H9 (cell line): ENCODE data around the gene DMWD. TPM values are rescaled to one million over a fixed set of nuclear protein-coding genes. Genes with fewer than 3 reads are reported as not detected.

Source experiments
- DNase-seq: peaks from one replicate; pipeline ENCODE4 v3.0.0-alpha.2; 2017
- H2AFZ ChIP-seq: one replicate; pipeline ENCODE4 v1.6.1; 2013; ENCODE audit warnings: mild to moderate bottlenecking, low read length, control low read depth, moderate library complexity
- H2AK5ac ChIP-seq: 2 replicates; pipeline ENCODE4 v1.6.1; 2013; ENCODE audit warnings: low read length, control low read depth, mixed read lengths; ENCODE audit not compliant: insufficient read length
- H2BK120ac ChIP-seq: one replicate; pipeline ENCODE4 v1.6.1; 2013; ENCODE audit warnings: low read depth, mild to moderate bottlenecking, low read length, control low read depth, inconsistent platforms; ENCODE audit not compliant: poor library complexity, severe bottlenecking
- H2BK12ac ChIP-seq: 2 replicates; pipeline ENCODE4 v1.6.1; 2013; ENCODE audit warnings: low read length, control low read depth, mixed read lengths, low read depth; ENCODE audit not compliant: insufficient read length
- H2BK15ac ChIP-seq: 2 replicates; pipeline ENCODE4 v1.6.1; 2013; ENCODE audit warnings: low read depth, low read length, control low read depth
- H2BK20ac ChIP-seq: one replicate; pipeline ENCODE4 v1.6.1; 2013; ENCODE audit warnings: low read depth, mild to moderate bottlenecking, low read length, control low read depth, inconsistent platforms; ENCODE audit not compliant: poor library complexity, severe bottlenecking
- H2BK5ac ChIP-seq: 2 replicates; pipeline ENCODE4 v1.6.1; 2013; ENCODE audit warnings: low read length, control low read depth, mixed read lengths; ENCODE audit not compliant: insufficient read length
- H3K14ac ChIP-seq: 2 replicates; pipeline ENCODE4 v1.6.1; 2013; ENCODE audit warnings: low read length, control low read depth; ENCODE audit not compliant: insufficient read depth
- H3K18ac ChIP-seq: 2 replicates; pipeline ENCODE4 v1.6.1; 2013; ENCODE audit warnings: low read depth, mild to moderate bottlenecking, mixed read lengths, low read length, control low read depth; ENCODE audit not compliant: insufficient read length
- H3K23ac ChIP-seq: 2 replicates; pipeline ENCODE4 v1.6.1; 2013; ENCODE audit warnings: low read length, control low read depth, mixed read lengths, low read depth; ENCODE audit not compliant: insufficient read length
- H3K23me2 ChIP-seq: 2 replicates; pipeline ENCODE4 v1.6.1; 2013; ENCODE audit warnings: low read depth, mild to moderate bottlenecking, mixed read lengths, low read length, control low read depth; ENCODE audit not compliant: insufficient read length, poor library complexity, severe bottlenecking
- H3K27ac ChIP-seq: 2 replicates; pipeline ENCODE4 v1.5.1; 2013; ENCODE audit warnings: low read length, control low read depth, mixed read lengths, low read depth; ENCODE audit not compliant: insufficient read length
- H3K27me3 ChIP-seq: 2 replicates; pipeline ENCODE4 v1.6.1; 2013; ENCODE audit warnings: low read length, control low read depth, inconsistent platforms; ENCODE audit not compliant: insufficient read depth
- H3K4ac ChIP-seq: 2 replicates; pipeline ENCODE4 v1.6.1; 2013; ENCODE audit warnings: low read depth, mild to moderate bottlenecking, control low read depth, inconsistent platforms, low read length, moderate library complexity
- H3K4me1 ChIP-seq: 2 replicates; pipeline ENCODE4 v1.6.1; 2013; ENCODE audit warnings: low read length, control low read depth, inconsistent platforms; ENCODE audit not compliant: insufficient read depth
- H3K4me2 ChIP-seq: 2 replicates; pipeline ENCODE4 v1.6.1; 2013; ENCODE audit warnings: low read length, control low read depth, mixed read lengths; ENCODE audit not compliant: insufficient read length, insufficient read depth
- H3K56ac ChIP-seq: 2 replicates; pipeline ENCODE4 v1.6.1; 2013; ENCODE audit warnings: low read depth, mild to moderate bottlenecking, mixed read lengths, low read length, control low read depth; ENCODE audit not compliant: insufficient read length
- H3K79me1 ChIP-seq: 2 replicates; pipeline ENCODE4 v1.6.1; 2013; ENCODE audit warnings: low read depth, mild to moderate bottlenecking, moderate library complexity, low read length, control low read depth, inconsistent platforms; ENCODE audit not compliant: insufficient read depth, poor library complexity, severe bottlenecking
- H3K79me2 ChIP-seq: 2 replicates; pipeline ENCODE4 v1.6.1; 2013; ENCODE audit warnings: low read length, control low read depth, inconsistent platforms; ENCODE audit not compliant: insufficient read depth
- H3K9ac ChIP-seq: 2 replicates; pipeline ENCODE4 v1.6.1; 2013; ENCODE audit warnings: low read length, control low read depth, mixed read lengths; ENCODE audit not compliant: insufficient read length; ENCODE audit errors: extremely low read depth
- H3K9me3 ChIP-seq: one replicate; pipeline ENCODE4 v1.6.1; 2013; ENCODE audit warnings: low read depth, low read length, inconsistent platforms; ENCODE audit not compliant: control insufficient read depth
- H3T11ph ChIP-seq: one replicate; pipeline ENCODE4 v1.6.1; 2013; ENCODE audit warnings: mild to moderate bottlenecking, low read length, control low read depth, inconsistent platforms
- H4K20me1 ChIP-seq: one replicate; pipeline ENCODE4 v1.6.1; 2013; ENCODE audit not compliant: control insufficient read depth, insufficient read length, insufficient read depth
- H4K5ac ChIP-seq: 2 replicates; pipeline ENCODE4 v1.6.1; 2013; ENCODE audit warnings: low read depth, mild to moderate bottlenecking, mixed read lengths, low read length, control low read depth; ENCODE audit not compliant: insufficient read length
- H4K8ac ChIP-seq: replicated peaks from 2 replicates; pipeline ENCODE4 v1.6.1; 2013; ENCODE audit warnings: low read length, control low read depth, mixed read lengths, low read depth; ENCODE audit not compliant: insufficient read length
- H4K91ac ChIP-seq: 2 replicates; pipeline ENCODE4 v1.6.1; 2013; ENCODE audit warnings: low read depth, mild to moderate bottlenecking, moderate library complexity, mixed read lengths, low read length, control low read depth; ENCODE audit not compliant: insufficient read length
- H3K27ac Mint-ChIP-seq, 3 experiments: 2 replicates in 2 of 3; 3 replicates in 1 of 3; pipeline ENCODE4 v1.8.0; 2020 to 2021; ENCODE audit warnings: mixed read lengths in 3 of 3, mild to moderate bottlenecking in 1 of 3, moderate library complexity in 1 of 3
- H3K27me3 Mint-ChIP-seq: 2 replicates; pipeline ENCODE4 v1.8.0; 2021; ENCODE audit warnings: low read depth, mild to moderate bottlenecking, moderate library complexity, mixed read lengths
- H3K36me3 Mint-ChIP-seq, 3 experiments: 2 replicates in 2 of 3; 3 replicates in 1 of 3; pipeline ENCODE4 v1.8.0; 2020 to 2021; ENCODE audit warnings: low read depth in 3 of 3, mixed read lengths in 3 of 3; ENCODE audit not compliant: insufficient read depth in 1 of 3
- H3K4me1 Mint-ChIP-seq, 2 experiments: 2 replicates each; pipeline ENCODE4 v1.8.0; 2020; ENCODE audit warnings: mixed read lengths in 2 of 2
- H3K4me3 Mint-ChIP-seq, 2 experiments: 2 replicates in 1 of 2; 3 replicates in 1 of 2; pipeline ENCODE4 v1.8.0; 2020 to 2021; ENCODE audit warnings: mild to moderate bottlenecking in 2 of 2, mixed read lengths in 2 of 2, moderate library complexity in 1 of 2
- H3K9me3 Mint-ChIP-seq, 2 experiments: 2 replicates in 1 of 2; 3 replicates in 1 of 2; pipeline ENCODE4 v1.8.0; 2020; ENCODE audit warnings: mild to moderate bottlenecking in 2 of 2, mixed read lengths in 2 of 2, moderate library complexity in 1 of 2
- whole genome bisulfite sequencing: extraction: QIAGEN DNeasy Blood & Tissue Kit; methylation state at CpG from one replicate; pipeline ENCODE4 v1.1.7; 2013; ENCODE audit warnings: missing lambda C conversion rate, low lambda C conversion rate, mixed read lengths; ENCODE audit not compliant: insufficient read length; ENCODE audit errors: extremely low coverage; 5-methylcytosine and 5-hydroxymethylcytosine counted together
- total RNA-seq: library from RNA; stranded (reverse); gene quantifications from 2 replicates; pipeline ENCODE4 v1.2.1, GENCODE V29; 2021
- TF ChIP-seq, protein P1 (sequence below): fragments of 200-600 bp; sonication (generic); conservative IDR thresholded peaks from 3 replicates; pipeline ENCODE4 v1.8.0; 2021; ENCODE audit warnings: antibody characterized with exemption, mild to moderate bottlenecking

The DMWD gene
- total RNA-seq, 1 experiment from 2014 or later, result 75.1 TPM

DNA sequence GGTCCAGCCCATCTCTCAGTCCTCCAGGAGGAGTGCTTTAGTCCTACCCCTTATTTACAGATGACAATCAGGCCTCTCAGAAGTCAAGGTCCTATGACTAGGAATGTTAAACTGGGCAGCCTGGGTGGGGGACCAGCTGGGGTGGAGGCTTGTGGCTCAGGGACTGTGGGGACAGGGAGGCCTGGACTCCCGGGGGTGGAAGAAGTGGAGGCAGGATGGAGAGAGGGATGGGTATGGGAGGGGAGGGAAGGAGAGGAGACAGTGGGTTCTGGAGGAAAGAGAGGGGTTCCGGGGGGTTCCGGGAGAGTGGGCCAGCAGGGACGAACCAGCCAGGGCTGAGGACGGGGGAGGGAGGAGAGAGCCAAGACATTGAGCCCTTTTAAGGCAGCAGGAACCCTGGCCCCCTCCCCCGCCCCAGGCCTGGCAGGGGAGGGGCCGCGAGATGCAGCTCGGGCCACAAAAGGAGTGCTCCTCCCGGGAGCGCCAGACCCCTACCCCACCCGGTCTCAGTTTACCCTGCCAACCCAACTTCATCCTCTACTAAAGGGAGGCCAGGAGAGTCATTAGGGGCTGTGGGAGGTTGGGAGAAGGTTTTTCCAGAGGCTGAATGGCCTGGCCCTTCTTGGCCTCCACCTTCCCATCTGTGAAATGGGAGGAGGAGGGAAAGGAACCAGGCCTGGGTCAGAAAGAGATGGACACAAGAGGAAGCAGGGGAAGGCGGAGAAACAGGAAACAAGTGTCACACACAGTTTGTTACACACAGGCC, 12.0 kb downstream of the DMWD start:
- H3K27ac Mint-ChIP-seq, result peak overlapping the region in 1 of 3 experiments; percentile 23; a peak in 1 of 7 replicates
- H3K56ac ChIP-seq, result no peak overlapping the region
- H2BK15ac ChIP-seq, result no peak overlapping the region
- no peaks in the 10 kb centered on the region for H3K79me2 ChIP-seq
- peaks cover 6% of the 10 kb centered on the region for H3K23me2 ChIP-seq
- no peak overlapping the region for H2BK12ac ChIP-seq
- no peak for DNase-seq
- H3K23ac ChIP-seq, result no peak overlapping the region
- H2AK5ac ChIP-seq, result no peak overlapping the region
- H3K27ac ChIP-seq, result no peak overlapping the region
- no peaks in the 10 kb centered on the region for H3K79me1 ChIP-seq
- H3K4me1 Mint-ChIP-seq, result peaks cover 23 to 42% of the 10 kb centered on the region in 2 experiments
- no peak overlapping the region; a peak in 1 of 5 replicates for H3K4me3 Mint-ChIP-seq
- H3K36me3 Mint-ChIP-seq, result peaks cover 10 to 42% (median 33%) of the 10 kb centered on the region in 3 experiments; a peak in 6 of 7 replicates
- H2BK5ac ChIP-seq, result no peak overlapping the region
- no peaks in the 10 kb centered on the region; the same call in 1 of the 2 replicates for H3K27me3 ChIP-seq
- peaks cover 18% of the 10 kb centered on the region for H3K27me3 Mint-ChIP-seq
- H2BK20ac ChIP-seq, result no peak overlapping the region
- no peak overlapping the region for H4K91ac ChIP-seq
- peaks cover 3% of the 10 kb centered on the region; the same call in 1 of the 2 replicates for H3K4me1 ChIP-seq
- no peaks in the 10 kb centered on the region for H3K9me3 ChIP-seq
- no peak overlapping the region for H2AFZ ChIP-seq
- H3K4me2 ChIP-seq, result no peak overlapping the region
- H4K20me1 ChIP-seq, result no peaks in the 10 kb centered on the region
- no peak overlapping the region for H4K5ac ChIP-seq
- no peak overlapping the region for H4K8ac ChIP-seq
- no peaks in the 10 kb centered on the region for H3K9me3 Mint-ChIP-seq
- no CpG with 5 or more reads among the region's 13 CpGs for WGBS
- no peak overlapping the region for H3K9ac ChIP-seq
- no peak overlapping the region for H3T11ph ChIP-seq
- no peak overlapping the region for H2BK120ac ChIP-seq
- no peak overlapping the region for H3K14ac ChIP-seq
- TF ChIP-seq, protein P1, sequence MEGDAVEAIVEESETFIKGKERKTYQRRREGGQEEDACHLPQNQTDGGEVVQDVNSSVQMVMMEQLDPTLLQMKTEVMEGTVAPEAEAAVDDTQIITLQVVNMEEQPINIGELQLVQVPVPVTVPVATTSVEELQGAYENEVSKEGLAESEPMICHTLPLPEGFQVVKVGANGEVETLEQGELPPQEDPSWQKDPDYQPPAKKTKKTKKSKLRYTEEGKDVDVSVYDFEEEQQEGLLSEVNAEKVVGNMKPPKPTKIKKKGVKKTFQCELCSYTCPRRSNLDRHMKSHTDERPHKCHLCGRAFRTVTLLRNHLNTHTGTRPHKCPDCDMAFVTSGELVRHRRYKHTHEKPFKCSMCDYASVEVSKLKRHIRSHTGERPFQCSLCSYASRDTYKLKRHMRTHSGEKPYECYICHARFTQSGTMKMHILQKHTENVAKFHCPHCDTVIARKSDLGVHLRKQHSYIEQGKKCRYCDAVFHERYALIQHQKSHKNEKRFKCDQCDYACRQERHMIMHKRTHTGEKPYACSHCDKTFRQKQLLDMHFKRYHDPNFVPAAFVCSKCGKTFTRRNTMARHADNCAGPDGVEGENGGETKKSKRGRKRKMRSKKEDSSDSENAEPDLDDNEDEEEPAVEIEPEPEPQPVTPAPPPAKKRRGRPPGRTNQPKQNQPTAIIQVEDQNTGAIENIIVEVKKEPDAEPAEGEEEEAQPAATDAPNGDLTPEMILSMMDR, result no peak
- no peak overlapping the region for H3K4ac ChIP-seq
- H3K18ac ChIP-seq, result no peak overlapping the region
